Activated naive CD4-positive, alpha-beta T cell treated with anti-CD3 and anti-CD28 coated beads for 36 hours (primary cell): ENCODE results near the gene PFN2. TPM values are rescaled to one million over a fixed set of nuclear protein-coding genes. Genes with fewer than 3 reads are reported as not detected.
A peak's percentile ranks its signal among the peaks of the same experiment; 100 is the strongest.
"Not testable (repeated sequence)": the region's sequence is repeated elsewhere in the genome, so short reads cannot be mapped to it uniquely, and the experiment has no call there.

Source experiments
- CTCF ChIA-PET: fragments of 350-600 bp; sonication (Branson Sonifier 250); formaldehyde crosslinking; loops from one replicate; lab custom pipeline; 2021; ENCODE audit warnings: antibody characterized with exemption; lab: Charles Lee
- DNase-seq: peaks from one replicate; pipeline ENCODE4 v3.0.0-alpha.2; 2020
- H3K27ac Mint-ChIP-seq: one replicate; pipeline ENCODE4 v1.8.0; 2021; ENCODE audit warnings: mild to moderate bottlenecking, mixed read lengths
- H3K27me3 Mint-ChIP-seq: one replicate; pipeline ENCODE4 v1.8.0; 2021; ENCODE audit warnings: low read depth, mixed read lengths
- H3K36me3 Mint-ChIP-seq: one replicate; pipeline ENCODE4 v1.8.0; 2021; ENCODE audit warnings: low read depth, mixed read lengths
- H3K4me1 Mint-ChIP-seq: one replicate; pipeline ENCODE4 v1.8.0; 2021; ENCODE audit warnings: low read depth, mixed read lengths
- H3K4me3 Mint-ChIP-seq: one replicate; pipeline ENCODE4 v1.8.0; 2021; ENCODE audit warnings: mild to moderate bottlenecking, moderate library complexity, mixed read lengths
- H3K9me3 Mint-ChIP-seq: one replicate; pipeline ENCODE4 v1.8.0; 2021; ENCODE audit warnings: mixed read lengths
- intact Hi-C: fragments of 100-400 bp; cut with micrococcal nuclease; formaldehyde crosslinking; loops from one replicate; pipeline ENCODE4 v1.15.1; 2023
- total RNA-seq, 2 experiments: library from RNA; stranded (reverse); gene quantifications; one replicate each; pipeline ENCODE4 v1.2.3, GENCODE V29; 2021

Gene PFN2
- total RNA-seq, 2 experiments from 2014 or later: 4.0 to 4.5 TPM

- no peaks in the 10 kb centered on the region for H3K36me3 Mint-ChIP-seq
- no peaks in the 10 kb centered on the region for H3K4me1 Mint-ChIP-seq
- CTCF ChIA-PET: interaction anchor here (0.6 to 1.3 kb wide), 2 partner anchors 17 to 511 kb away, joined by 3 to 4 read pairs; no protein-coding TSS in a partner anchor
- no peaks in the 10 kb centered on the region for H3K9me3 Mint-ChIP-seq
- peaks cover 8% of the 10 kb centered on the region for H3K27me3 Mint-ChIP-seq
- DNase-seq: no peak
- intact Hi-C loops: no loop called here
- H3K4me3 Mint-ChIP-seq: no peak overlapping the region
- no peak overlapping the region for H3K27ac Mint-ChIP-seq
These were observed 12.9 kb upstream of the PFN2 start for GRCh38 chr3:149983628-149984027.

DNA sequence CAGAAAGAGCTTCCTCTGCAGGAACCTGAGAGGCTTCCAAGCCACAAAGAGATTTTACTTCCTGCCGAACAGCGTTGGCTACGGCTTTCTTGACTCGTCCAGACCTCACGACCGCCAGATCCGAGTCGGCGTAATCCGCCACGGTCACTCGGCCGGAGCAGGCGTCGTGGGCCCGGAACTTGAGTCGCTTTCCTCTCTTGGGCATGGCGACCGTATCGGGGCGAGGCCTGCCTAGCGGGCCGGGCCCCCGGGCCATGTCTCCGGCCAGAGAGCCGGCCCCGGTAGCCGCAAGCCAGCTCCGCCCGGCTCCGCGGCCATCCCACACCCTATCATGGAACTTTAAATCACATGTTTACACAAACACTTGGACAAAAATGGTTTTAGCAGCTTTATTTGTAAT lies 12.4 kb upstream of the PFN2 start:
- CTCF ChIA-PET: interaction anchor here (0.6 to 1.3 kb wide), 2 partner anchors 17 to 512 kb away, joined by 3 to 4 read pairs; no protein-coding TSS in a partner anchor
- intact Hi-C loops, H3K27me3 Mint-ChIP-seq, H3K9me3 Mint-ChIP-seq, H3K27ac Mint-ChIP-seq, H3K4me3 Mint-ChIP-seq, H3K36me3 Mint-ChIP-seq, H3K4me1 Mint-ChIP-seq, DNase-seq: not testable (repeated sequence)

GRCh38 chr3:149981979-149982378 lies 11.3 kb upstream of the PFN2 start:
- intact Hi-C loops, H3K4me3 Mint-ChIP-seq, H3K27ac Mint-ChIP-seq, H3K4me1 Mint-ChIP-seq, H3K27me3 Mint-ChIP-seq, CTCF ChIA-PET, H3K36me3 Mint-ChIP-seq, DNase-seq, H3K9me3 Mint-ChIP-seq: not testable (repeated sequence)

DNA sequence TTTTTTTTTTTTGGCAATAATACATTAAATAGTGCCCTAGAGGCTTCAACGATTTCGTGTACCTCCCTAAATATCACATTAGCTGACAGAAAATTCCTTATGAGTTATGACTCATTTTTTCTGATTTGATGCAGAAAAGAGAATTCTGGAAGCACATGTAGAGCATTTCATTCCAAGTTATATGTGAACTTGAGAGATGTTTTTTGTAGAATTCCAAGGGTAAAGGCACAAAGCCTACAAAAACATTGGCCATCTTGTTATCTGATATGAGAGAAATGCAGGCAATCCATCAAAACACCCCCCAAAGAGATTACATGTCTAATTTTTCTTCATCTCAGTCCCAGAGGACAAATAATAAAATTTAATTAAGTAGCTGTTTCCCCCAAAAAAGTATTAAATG lies 6.7 kb upstream of the PFN2 start:
- Mint-ChIP-seq H3K4me3 (no peak overlapping the region), H3K27me3 (peaks cover 10% of the 10 kb centered on the region), H3K9me3 (no peaks in the 10 kb centered on the region), H3K36me3 (no peaks in the 10 kb centered on the region), H3K27ac (no peak overlapping the region), H3K4me1 (no peaks in the 10 kb centered on the region)
- no peak for DNase-seq
- CTCF ChIA-PET: interaction anchor here (0.7 to 2.4 kb wide), 2 partner anchors 10 to 44 kb away, joined by 3 to 10 read pairs; no protein-coding TSS in a partner anchor
- intact Hi-C loops: loop anchor here (10.0 kb wide), 1 partner anchor 473 kb away; no protein-coding TSS in a partner anchor

DNA sequence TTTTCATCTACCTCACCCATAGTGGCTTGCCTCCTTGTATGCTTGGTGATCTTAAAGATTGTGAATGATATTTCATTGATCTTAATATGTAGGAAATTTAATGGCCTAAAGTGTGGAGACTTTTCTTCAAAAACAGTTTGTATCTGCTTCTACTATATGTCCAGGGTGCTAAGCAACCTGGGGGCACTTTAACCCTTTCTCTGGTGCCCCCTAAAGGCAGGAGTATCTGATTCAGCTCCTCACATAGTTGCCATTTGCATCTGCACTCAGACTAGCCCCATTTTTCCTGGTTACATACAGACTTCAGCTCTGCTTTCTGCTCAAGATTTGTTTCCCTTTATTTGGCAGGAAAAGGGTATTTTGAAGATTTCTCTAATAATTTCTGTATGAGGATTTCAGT lies 5.2 kb upstream of the PFN2 start:
- intact Hi-C loops: loop anchor here (10.0 kb wide), 1 partner anchor 471 kb away; no protein-coding TSS in a partner anchor

DNA sequence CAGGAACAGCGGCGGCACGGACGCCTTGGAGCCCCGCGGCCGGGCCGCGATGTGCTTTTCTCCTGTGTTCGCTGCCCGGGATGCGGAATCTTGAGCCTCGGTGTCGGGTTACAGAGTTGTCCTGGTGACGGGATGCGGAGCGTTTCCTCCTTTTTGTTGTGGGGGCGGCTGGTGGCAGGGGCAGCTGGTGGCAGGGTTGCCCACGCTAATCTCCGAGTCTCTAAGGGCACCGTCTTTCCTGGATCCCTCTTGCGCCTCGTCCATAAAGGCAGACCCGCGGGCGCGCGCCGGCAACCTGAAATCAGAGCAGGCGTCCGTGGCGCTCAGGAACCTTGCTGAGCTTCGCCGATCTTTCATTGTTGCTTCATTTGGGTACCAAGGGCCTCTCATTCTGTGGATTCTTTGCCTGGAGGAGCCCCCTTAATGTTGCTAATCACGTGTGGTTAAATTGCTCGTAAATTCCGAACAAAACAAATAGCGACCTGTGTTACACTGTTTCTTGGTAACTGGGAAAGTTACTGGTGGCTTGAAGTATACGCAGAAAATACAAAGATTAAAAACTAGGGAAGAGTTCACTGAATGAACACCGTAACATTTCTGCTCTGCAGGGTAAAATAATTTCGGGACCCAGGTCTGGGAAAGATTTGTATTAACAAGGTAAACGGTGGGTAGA lies 844 bp upstream of the PFN2 start:
- H3K27me3 Mint-ChIP-seq: peaks cover 20% of the 10 kb centered on the region
- peaks cover 11% of the 10 kb centered on the region for H3K4me1 Mint-ChIP-seq
- no peak overlapping the region for H3K27ac Mint-ChIP-seq
- CTCF ChIA-PET: interaction anchor here (0.7 to 1.0 kb wide), 2 partner anchors 16 to 213 kb away, joined by 3 to 4 read pairs; no protein-coding TSS in a partner anchor
- H3K9me3 Mint-ChIP-seq: no peaks in the 10 kb centered on the region
- H3K4me3 Mint-ChIP-seq: peak overlapping the region; percentile 85
- DNase-seq: peak; percentile 35
- intact Hi-C loops: loop anchor here (1.0 to 10.0 kb wide), 5 partner anchors 89 to 467 kb away; partner anchors contain the start of genes COMMD2, RNF13 and TSC22D2
- no peaks in the 10 kb centered on the region for H3K36me3 Mint-ChIP-seq

More for the DNA sequence above, 5.2 kb upstream of the PFN2 start:
- H3K27ac Mint-ChIP-seq: no peak overlapping the region
- H3K4me3 Mint-ChIP-seq: no peak overlapping the region
- peaks cover 5% of the 10 kb centered on the region for H3K4me1 Mint-ChIP-seq
- CTCF ChIA-PET: interaction anchor here (1.2 to 2.4 kb wide), 2 partner anchors 9 to 11 kb away, joined by 4 to 10 read pairs; no protein-coding TSS in a partner anchor
- no peaks in the 10 kb centered on the region for H3K9me3 Mint-ChIP-seq
- H3K36me3 Mint-ChIP-seq: no peaks in the 10 kb centered on the region
- DNase-seq: peak; percentile 16
- peaks cover 17% of the 10 kb centered on the region for H3K27me3 Mint-ChIP-seq

GRCh38 chr3:149969940-149970715 lies 567 bp downstream of the PFN2 start:
- CTCF ChIA-PET: interaction anchor here (0.6 to 8.5 kb wide), 4 partner anchors 13 to 415 kb away, joined by 3 to 63 read pairs (median 3); no protein-coding TSS in a partner anchor
- H3K27ac Mint-ChIP-seq: peak overlapping the region; percentile 30
- intact Hi-C loops: loop anchor here (2.0 to 10.0 kb wide), 5 partner anchors 88 to 465 kb away; partner anchors contain the start of genes COMMD2 and TSC22D2

DNA sequence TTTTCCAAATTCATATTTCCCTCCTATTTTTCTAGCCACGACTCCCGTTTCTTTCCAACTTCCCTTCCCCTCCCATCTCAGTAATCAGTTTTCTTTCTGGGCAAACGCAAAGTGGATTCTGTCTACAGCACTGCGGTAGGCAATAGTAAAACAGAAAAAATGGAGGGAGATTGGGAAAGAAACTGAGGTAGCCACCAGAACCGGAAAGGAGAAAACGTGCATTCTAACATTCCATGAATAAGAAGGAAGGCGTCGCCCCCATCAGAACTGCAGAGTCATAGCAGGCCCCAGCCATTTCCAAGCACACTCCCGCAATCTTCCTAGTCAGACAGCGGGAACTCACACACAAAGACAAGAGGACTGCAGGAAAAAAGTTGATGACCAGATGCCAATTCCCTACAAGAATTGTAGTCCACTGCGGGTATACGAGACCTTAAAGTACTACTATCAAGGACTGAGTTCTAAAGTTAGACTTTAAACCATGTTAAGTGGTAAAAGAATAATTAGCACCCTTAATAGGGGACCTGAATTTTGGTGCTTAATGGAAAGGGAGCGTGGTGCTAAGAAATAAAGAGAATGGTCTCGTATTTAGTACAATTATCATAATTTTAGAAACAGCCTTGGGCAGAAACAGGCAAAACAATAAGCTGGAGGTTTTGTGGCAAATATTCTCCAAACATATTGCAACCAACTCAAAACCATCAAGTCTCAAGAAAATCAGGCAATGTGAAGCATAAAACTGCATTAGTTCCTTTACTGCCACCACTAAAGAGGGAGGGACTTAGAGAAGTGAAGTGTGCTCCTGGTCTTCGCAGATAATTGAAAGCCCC lies 1.4 kb downstream of the PFN2 start:
- Mint-ChIP-seq H3K4me3 (peak overlapping the region; percentile 75), H3K27me3 (peaks cover 20% of the 10 kb centered on the region), H3K27ac (no peak overlapping the region), H3K4me1 (peaks cover 11% of the 10 kb centered on the region), H3K36me3 (no peaks in the 10 kb centered on the region), H3K9me3 (no peaks in the 10 kb centered on the region)
- CTCF ChIA-PET: interaction anchor here (0.6 to 8.5 kb wide), 5 partner anchors 12 to 415 kb away, joined by 3 to 63 read pairs (median 3); no protein-coding TSS in a partner anchor
- intact Hi-C loops: loop anchor here (5.0 kb wide), 1 partner anchor 202 kb away; no protein-coding TSS in a partner anchor
- no peak for DNase-seq

More at GRCh38 chr3:149969940-149970715, 567 bp downstream of the PFN2 start:
- no peaks in the 10 kb centered on the region for H3K36me3 Mint-ChIP-seq
- H3K27me3 Mint-ChIP-seq: peaks cover 20% of the 10 kb centered on the region
- no peaks in the 10 kb centered on the region for H3K9me3 Mint-ChIP-seq
- DNase-seq: peak; percentile 79
- peak overlapping the region; percentile 87 for H3K4me3 Mint-ChIP-seq
- peaks cover 11% of the 10 kb centered on the region for H3K4me1 Mint-ChIP-seq

DNA sequence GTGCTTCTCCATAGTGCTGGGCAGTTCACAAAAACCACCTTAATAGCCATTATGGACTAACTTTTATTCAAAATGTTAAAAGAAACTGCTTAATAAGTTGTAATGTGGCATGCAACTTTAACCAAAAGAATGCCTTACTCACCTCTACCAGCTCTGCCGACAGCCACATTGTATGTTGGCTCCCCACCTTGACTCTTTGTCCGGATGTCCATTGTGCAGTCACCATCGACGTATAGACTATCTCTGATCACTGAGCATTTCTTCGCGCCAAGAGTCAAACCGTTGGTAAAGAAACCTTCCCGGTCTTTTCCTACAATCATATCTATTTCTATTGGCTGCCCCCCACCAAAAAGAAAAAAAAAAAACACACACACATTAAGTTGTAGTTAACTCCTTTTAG lies 2.5 kb downstream of the PFN2 start:
- Mint-ChIP-seq H3K27me3 (peaks cover 17% of the 10 kb centered on the region), H3K4me1 (peaks cover 11% of the 10 kb centered on the region), H3K36me3 (no peaks in the 10 kb centered on the region), H3K9me3 (no peaks in the 10 kb centered on the region), H3K27ac (no peak overlapping the region), H3K4me3 (no peak overlapping the region)
- DNase-seq: no peak
- CTCF ChIA-PET: interaction anchor here (0.7 to 8.5 kb wide), 8 partner anchors 8 to 255 kb away, joined by 3 to 63 read pairs (median 8); no protein-coding TSS in a partner anchor
- intact Hi-C loops: loop anchor here (5.0 kb wide), 1 partner anchor 201 kb away; no protein-coding TSS in a partner anchor

DNA sequence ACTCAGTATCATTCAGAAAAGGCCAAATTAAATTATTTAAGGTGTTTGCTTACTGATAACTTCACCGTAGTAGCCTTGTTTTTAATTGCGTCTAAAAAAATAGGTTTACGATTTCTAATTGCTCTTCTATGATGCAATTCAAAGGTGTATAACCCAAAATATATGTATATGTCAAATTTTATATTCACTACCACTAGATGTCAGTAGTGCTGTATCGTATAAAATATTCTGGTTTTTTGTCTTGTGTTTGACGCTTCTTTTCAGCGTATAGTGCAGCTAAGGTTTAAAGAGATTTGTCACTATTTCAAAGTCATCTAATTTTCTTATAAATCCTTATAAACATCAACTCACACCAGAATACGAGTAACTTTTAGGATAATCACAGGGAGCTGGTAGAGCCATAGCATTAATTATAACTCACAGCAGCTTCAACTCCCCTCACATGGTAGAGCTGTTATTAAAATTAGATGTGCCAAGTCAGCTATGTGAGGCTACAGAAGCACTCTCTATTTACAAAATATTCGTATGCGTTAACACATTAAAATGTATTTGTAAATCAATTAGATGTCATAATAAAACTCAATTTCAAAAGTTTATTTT lies 3.5 kb downstream of the PFN2 start:
- no peak overlapping the region for H3K4me3 Mint-ChIP-seq
- H3K36me3 Mint-ChIP-seq: no peaks in the 10 kb centered on the region
- H3K9me3 Mint-ChIP-seq: no peaks in the 10 kb centered on the region
- peaks cover 12% of the 10 kb centered on the region for H3K27me3 Mint-ChIP-seq
- intact Hi-C loops: loop anchor here (1.0 to 5.0 kb wide), 5 partner anchors 30 to 528 kb away; no protein-coding TSS in a partner anchor
- H3K27ac Mint-ChIP-seq: no peak overlapping the region
- CTCF ChIA-PET: interaction anchor here (0.7 to 8.5 kb wide), 18 partner anchors 9 to 528 kb away, joined by 3 to 63 read pairs (median 4); no protein-coding TSS in a partner anchor
- H3K4me1 Mint-ChIP-seq: peaks cover 11% of the 10 kb centered on the region
- no peak for DNase-seq

- Mint-ChIP-seq H3K4me3 (no peak overlapping the region), H3K27me3 (peaks cover 3% of the 10 kb centered on the region), H3K4me1 (peaks cover 6% of the 10 kb centered on the region), H3K36me3 (peaks cover 3% of the 10 kb centered on the region), H3K9me3 (no peaks in the 10 kb centered on the region), H3K27ac (no peak overlapping the region)
- intact Hi-C loops: loop anchor here (5.0 kb wide), 1 partner anchor 198 kb away; no protein-coding TSS in a partner anchor
- no peak for DNase-seq
- CTCF ChIA-PET: interaction anchor here (0.5 to 8.5 kb wide), 6 partner anchors 26 to 262 kb away, joined by 3 to 63 read pairs (median 3); no protein-coding TSS in a partner anchor
These were observed 5.4 kb downstream of the PFN2 start for GRCh38 chr3:149965278-149965677.
